Keratinocyte (primary cell): ENCODE data around the gene DGKZ. TPM values are rescaled to one million over a fixed set of nuclear protein-coding genes. Genes with fewer than 3 reads are reported as not detected.
"Not testable (repeated sequence)": the region's sequence is repeated elsewhere in the genome, so short reads cannot be mapped to it uniquely, and the experiment has no call there.

Experiments used
- DNase-seq: peaks from one replicate; pipeline ENCODE4 v3.0.0-alpha.2; 2011; ENCODE audit warnings: low read depth, missing footprints, low spot score
- FAIRE-seq: peaks from 2 replicates; lab custom pipeline; 2011; peaks lifted over from hg19 to GRCh38; lab: Jason Lieb, UNC
- H2AFZ ChIP-seq: 2 replicates; pipeline ENCODE4 v1.6.0; 2012; ENCODE audit warnings: low read length, control low read depth, inconsistent platforms; ENCODE audit not compliant: control insufficient read depth
- H3K27ac ChIP-seq: 2 replicates; pipeline ENCODE4 v1.5.1; 2011; ENCODE audit warnings: low read length; ENCODE audit not compliant: control insufficient read depth, insufficient read depth
- H3K27me3 ChIP-seq: 3 replicates; pipeline ENCODE4 v1.6.0; 2011; ENCODE audit warnings: low read length; ENCODE audit not compliant: control insufficient read depth, insufficient read depth; ENCODE audit errors: extremely low read depth
- H3K36me3 ChIP-seq, 2 experiments: 2 replicates in 1 of 2; 3 replicates in 1 of 2; pipeline ENCODE4 v1.5.1; 2011; ENCODE audit warnings: low read length in 2 of 2, mild to moderate bottlenecking in 1 of 2; ENCODE audit not compliant: control insufficient read depth in 2 of 2, insufficient read depth in 2 of 2; ENCODE audit errors: extremely low read depth in 1 of 2
- H3K4me1 ChIP-seq: 3 replicates; pipeline ENCODE4 v1.5.1; 2011; ENCODE audit warnings: low read length; ENCODE audit not compliant: control insufficient read depth, insufficient read depth; ENCODE audit errors: extremely low read depth
- H3K4me2 ChIP-seq: 3 replicates; pipeline ENCODE4 v1.6.0; 2011; ENCODE audit warnings: low read depth, low read length; ENCODE audit not compliant: control insufficient read depth, insufficient read depth; ENCODE audit errors: extremely low read depth
- H3K4me3 ChIP-seq, 3 experiments: fragments of 200-600 bp in 1 of 3; sonication (generic) in 1 of 3; 2 replicates in 2 of 3; 3 replicates in 1 of 3; pipeline ENCODE4 v1.5.1; 2011 to 2016; ENCODE audit warnings: low read length in 3 of 3, mild to moderate bottlenecking in 3 of 3, control low read depth in 2 of 3, inconsistent platforms in 1 of 3, low read depth in 1 of 3, mixed read lengths in 1 of 3, mixed run types in 1 of 3, moderate library complexity in 1 of 3; ENCODE audit not compliant: control insufficient read depth in 2 of 3, insufficient read depth in 2 of 3; ENCODE audit errors: extremely low read depth in 1 of 3
- H3K79me2 ChIP-seq: 2 replicates; pipeline ENCODE4 v1.6.0; 2012; ENCODE audit warnings: low read length; ENCODE audit not compliant: control insufficient read depth, insufficient read depth
- H3K9ac ChIP-seq: 3 replicates; pipeline ENCODE4 v1.6.0; 2011; ENCODE audit warnings: low read length; ENCODE audit not compliant: control insufficient read depth, insufficient read depth; ENCODE audit errors: extremely low read depth
- H3K9me1 ChIP-seq: 3 replicates; pipeline ENCODE4 v1.6.0; 2011; ENCODE audit warnings: low read length; ENCODE audit not compliant: control insufficient read depth, insufficient read depth; ENCODE audit errors: extremely low read depth
- H3K9me3 ChIP-seq: 2 replicates; pipeline ENCODE4 v1.5.1; 2012; ENCODE audit warnings: low read depth, low read length; ENCODE audit not compliant: control insufficient read depth
- H4K20me1 ChIP-seq: 3 replicates; pipeline ENCODE4 v1.6.0; 2011; ENCODE audit warnings: low read length; ENCODE audit not compliant: control insufficient read depth, insufficient read depth; ENCODE audit errors: extremely low read depth
- EZH2 ChIP-seq: IDR thresholded peaks from one replicate; pipeline ENCODE4 v1.6.1; 2012; ENCODE audit warnings: inconsistent platforms, mild to moderate bottlenecking, low read length, moderate library complexity
- dilution Hi-C: fragments of 300-500 bp; cut with MboI; formaldehyde crosslinking; loops from one replicate; pipeline ENCODE4 v1.7.0; 2020; ENCODE audit warnings: low sequenced_read_pairs; ENCODE audit not compliant: extremely low pct_ligation_motif_present
- polyA plus RNA-seq, 5 experiments: library from polyadenylated mRNA; depleted of rRNA in 3 of 5; stranded (reverse) in 3 of 5; stranded (forward) in 1 of 5; unstranded in 1 of 5; fragments of >200 nt; gene quantifications; 1 replicate in 1 of 5; 2 replicates in 3 of 5; 3 replicates in 1 of 5; pipeline versions ENCODE4 v1.2.1 to v1.2.3, GENCODE V29; 2011 to 2012; ENCODE audit warnings: missing spikeins in 2 of 5, low read depth in 1 of 5, low replicate concordance in 1 of 5
- TF ChIP-seq, protein P1 (sequence below), 3 experiments: IDR thresholded peaks in 1 of 3; conservative IDR thresholded peaks in 1 of 3; optimal IDR thresholded peaks in 1 of 3; 2 replicates in 2 of 3; 3 replicates in 1 of 3; pipeline versions ENCODE3 to v1.5.1; 2011; ENCODE audit warnings: low read length in 3 of 3, mild to moderate bottlenecking in 3 of 3, moderate library complexity in 2 of 3, control low read depth in 1 of 3, inconsistent platforms in 1 of 3; ENCODE audit not compliant: insufficient read depth in 2 of 3; ENCODE audit errors: extremely low read depth in 1 of 3

The DGKZ gene
- polyA plus RNA-seq, 1 donor (not counting 4 experiments of a cell fraction or from before 2014, with no cell fraction given): 23.3 TPM

GRCh38 chr11:46370253-46370652 lies 23.0 kb downstream of the DGKZ start:
- H3K36me3 ChIP-seq: peaks cover 28 to 32% of the 10 kb centered on the region in 2 experiments
- dilution Hi-C loops: no loop called here

DNA sequence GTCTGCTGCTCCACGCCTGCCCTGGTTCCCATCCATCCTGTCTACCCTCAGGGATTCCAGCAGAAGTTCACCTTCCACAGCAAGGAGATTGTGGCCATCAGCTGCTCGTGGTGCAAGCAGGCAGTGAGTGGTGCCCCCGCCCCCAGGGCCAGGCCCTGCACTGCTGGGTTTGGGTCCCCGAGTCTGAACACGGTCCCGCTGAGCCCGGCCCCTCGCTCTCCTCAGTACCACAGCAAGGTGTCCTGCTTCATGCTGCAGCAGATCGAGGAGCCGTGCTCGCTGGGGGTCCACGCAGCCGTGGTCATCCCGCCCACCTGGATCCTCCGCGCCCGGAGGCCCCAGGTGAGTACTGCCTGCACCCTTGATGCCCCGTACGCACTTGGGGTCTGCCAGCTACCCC lies 24.0 kb downstream of the DGKZ start:
- H3K4me2 ChIP-seq, H3K9me3 ChIP-seq, H3K27ac ChIP-seq, H3K4me3 ChIP-seq, H2AFZ ChIP-seq, H4K20me1 ChIP-seq, FAIRE-seq, H3K79me2 ChIP-seq, H3K9me1 ChIP-seq, DNase-seq, H3K9ac ChIP-seq, dilution Hi-C loops, H3K4me1 ChIP-seq, H3K27me3 ChIP-seq: not testable (repeated sequence)
- peaks cover 28 to 41% of the 10 kb centered on the region in 2 experiments for H3K36me3 ChIP-seq

More at GRCh38 chr11:46370253-46370652, 23.0 kb downstream of the DGKZ start:
- no peaks in the 10 kb centered on the region for H3K4me1 ChIP-seq
- H3K4me3 ChIP-seq: no peak overlapping the region
- no peak for FAIRE-seq
- no peak overlapping the region for H3K27ac ChIP-seq
- peaks cover 6% of the 10 kb centered on the region for H4K20me1 ChIP-seq
- no peak for DNase-seq
- H3K27me3 ChIP-seq: no peaks in the 10 kb centered on the region
- H3K79me2 ChIP-seq: peaks cover 3% of the 10 kb centered on the region
- H3K9me3 ChIP-seq: no peaks in the 10 kb centered on the region
- no peak overlapping the region for H3K9ac ChIP-seq
- no peak for TF ChIP-seq EZH2
- TF ChIP-seq, protein P1, sequence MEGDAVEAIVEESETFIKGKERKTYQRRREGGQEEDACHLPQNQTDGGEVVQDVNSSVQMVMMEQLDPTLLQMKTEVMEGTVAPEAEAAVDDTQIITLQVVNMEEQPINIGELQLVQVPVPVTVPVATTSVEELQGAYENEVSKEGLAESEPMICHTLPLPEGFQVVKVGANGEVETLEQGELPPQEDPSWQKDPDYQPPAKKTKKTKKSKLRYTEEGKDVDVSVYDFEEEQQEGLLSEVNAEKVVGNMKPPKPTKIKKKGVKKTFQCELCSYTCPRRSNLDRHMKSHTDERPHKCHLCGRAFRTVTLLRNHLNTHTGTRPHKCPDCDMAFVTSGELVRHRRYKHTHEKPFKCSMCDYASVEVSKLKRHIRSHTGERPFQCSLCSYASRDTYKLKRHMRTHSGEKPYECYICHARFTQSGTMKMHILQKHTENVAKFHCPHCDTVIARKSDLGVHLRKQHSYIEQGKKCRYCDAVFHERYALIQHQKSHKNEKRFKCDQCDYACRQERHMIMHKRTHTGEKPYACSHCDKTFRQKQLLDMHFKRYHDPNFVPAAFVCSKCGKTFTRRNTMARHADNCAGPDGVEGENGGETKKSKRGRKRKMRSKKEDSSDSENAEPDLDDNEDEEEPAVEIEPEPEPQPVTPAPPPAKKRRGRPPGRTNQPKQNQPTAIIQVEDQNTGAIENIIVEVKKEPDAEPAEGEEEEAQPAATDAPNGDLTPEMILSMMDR (optimal IDR thresholded peaks at IDR 0.05 in 1 of 3, IDR thresholded peaks at IDR 0.05 in 1 of 3, conservative IDR thresholded peaks at IDR 0.05 in 1 of 3; ENCODE audit: extremely low read depth in 1 of 3, insufficient read depth in 2 of 3, low read length in 3 of 3): no peak
- H3K4me2 ChIP-seq: no peak overlapping the region
- H2AFZ ChIP-seq: no peak overlapping the region
- H3K9me1 ChIP-seq: no peaks in the 10 kb centered on the region

DNA sequence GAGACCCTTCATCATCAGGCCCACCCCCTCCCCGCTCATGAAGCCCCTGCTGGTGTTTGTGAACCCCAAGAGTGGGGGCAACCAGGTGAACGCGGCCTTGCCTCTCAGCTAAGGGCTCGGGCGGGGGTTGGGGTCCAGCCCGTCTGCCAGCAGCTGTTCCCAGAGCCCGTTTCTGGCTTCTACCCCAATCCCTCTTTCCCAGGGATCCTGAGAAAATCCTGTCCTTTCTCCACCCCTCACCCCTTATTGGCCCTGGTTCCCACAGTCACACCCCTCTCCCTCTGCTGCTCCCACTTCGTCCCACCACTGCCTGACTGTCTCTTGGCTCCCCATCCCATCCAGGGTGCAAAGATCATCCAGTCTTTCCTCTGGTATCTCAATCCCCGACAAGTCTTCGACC lies 24.8 kb downstream of the DGKZ start:
- no peaks in the 10 kb centered on the region for H3K9me3 ChIP-seq
- dilution Hi-C loops: no loop called here
- no peaks in the 10 kb centered on the region for H3K79me2 ChIP-seq
- no peak for FAIRE-seq
- H3K9ac ChIP-seq: no peak overlapping the region
- no peaks in the 10 kb centered on the region for H3K27me3 ChIP-seq
- H2AFZ ChIP-seq: no peak overlapping the region
- no peaks in the 10 kb centered on the region for H3K9me1 ChIP-seq
- no peaks in the 10 kb centered on the region for H3K4me1 ChIP-seq
- H4K20me1 ChIP-seq: no peaks in the 10 kb centered on the region
- no peak overlapping the region for H3K4me3 ChIP-seq
- no peak for DNase-seq
- no peak overlapping the region for H3K4me2 ChIP-seq
- no peak overlapping the region for H3K27ac ChIP-seq
- peaks cover 33 to 42% of the 10 kb centered on the region in 2 experiments for H3K36me3 ChIP-seq
- no peak for TF ChIP-seq EZH2
- TF ChIP-seq, protein P1 (optimal IDR thresholded peaks at IDR 0.05 in 1 of 3, IDR thresholded peaks at IDR 0.05 in 1 of 3, conservative IDR thresholded peaks at IDR 0.05 in 1 of 3; ENCODE audit: extremely low read depth in 1 of 3, insufficient read depth in 2 of 3, low read length in 3 of 3): no peak

DNA sequence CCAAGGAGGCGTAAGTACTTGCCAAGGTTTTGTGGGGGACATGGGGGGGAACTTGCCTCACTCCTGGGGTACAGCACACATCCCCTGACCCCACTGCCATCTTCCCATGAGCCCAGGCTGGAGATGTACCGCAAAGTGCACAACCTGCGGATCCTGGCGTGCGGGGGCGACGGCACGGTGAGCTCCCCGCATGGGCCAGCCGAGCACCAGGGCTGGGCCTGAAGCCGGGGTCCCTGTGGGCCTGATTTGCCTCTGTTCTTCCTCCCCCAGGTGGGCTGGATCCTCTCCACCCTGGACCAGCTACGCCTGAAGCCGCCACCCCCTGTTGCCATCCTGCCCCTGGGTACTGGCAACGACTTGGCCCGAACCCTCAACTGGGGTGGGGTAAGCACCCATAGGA lies 25.2 kb downstream of the DGKZ start:
- dilution Hi-C loops, H3K9me1 ChIP-seq, H3K4me3 ChIP-seq, H3K79me2 ChIP-seq, H3K9me3 ChIP-seq, FAIRE-seq, H3K27me3 ChIP-seq, H3K4me2 ChIP-seq, H2AFZ ChIP-seq, H3K4me1 ChIP-seq, DNase-seq, H3K27ac ChIP-seq, H3K9ac ChIP-seq, H4K20me1 ChIP-seq: not testable (repeated sequence)
- H3K36me3 ChIP-seq: peaks cover 33 to 42% of the 10 kb centered on the region in 2 experiments
